ENCODE data around the gene C1QL1. TPM values are rescaled to one million over a fixed set of nuclear protein-coding genes. Genes with fewer than 3 reads are reported as not detected.

Gene C1QL1
- polyA plus RNA-seq, 1 donor: 14.3 TPM

- Histone ChIP-seq H3K27ac (ENCODE audit: low read length) (no peak overlapping the region), H3K27me3 (ENCODE audit: control insufficient read depth, insufficient read depth, low read length) (no peaks in the 10 kb centered on the region), H3K9me3 (ENCODE audit: control insufficient read depth, low read depth, low read length) (no peaks in the 10 kb centered on the region), H3K4me1 (ENCODE audit: control insufficient read depth, insufficient read depth, low read length) (no peaks in the 10 kb centered on the region), H3K4me3 (ENCODE audit: low read length) (no peak overlapping the region), H3K36me3 (ENCODE audit: control insufficient read depth, insufficient read depth, low read length) (peaks cover 47% of the 10 kb centered on the region)
- DNase-seq: no peak
- no CpG with 5 or more reads among the region's 5 CpGs for WGBS (ENCODE audit: insufficient coverage, low lambda C conversion rate)
These were observed 36.7 kb downstream of the C1QL1 start for GRCh38 chr17:44931376-44931775.

- Histone ChIP-seq H3K27ac (ENCODE audit: low read length) (no peak overlapping the region), H3K36me3 (ENCODE audit: control insufficient read depth, insufficient read depth, low read length) (peaks cover 50% of the 10 kb centered on the region), H3K4me1 (ENCODE audit: control insufficient read depth, insufficient read depth, low read length) (no peaks in the 10 kb centered on the region), H3K9me3 (ENCODE audit: control insufficient read depth, low read depth, low read length) (no peaks in the 10 kb centered on the region), H3K27me3 (ENCODE audit: control insufficient read depth, insufficient read depth, low read length) (no peaks in the 10 kb centered on the region), H3K4me3 (ENCODE audit: low read length) (no peak overlapping the region)
- DNase-seq: no peak
- no CpG with 5 or more reads among the region's 6 CpGs for WGBS (ENCODE audit: insufficient coverage, low lambda C conversion rate)
These were observed 37.4 kb downstream of the C1QL1 start for GRCh38 chr17:44930667-44931066.

GRCh38 chr17:44928950-44929720, 39.0 kb downstream of the C1QL1 start:
- Histone ChIP-seq H3K27me3 (ENCODE audit: control insufficient read depth, insufficient read depth, low read length) (no peaks in the 10 kb centered on the region), H3K27ac (ENCODE audit: low read length) (no peak overlapping the region), H3K4me1 (ENCODE audit: control insufficient read depth, insufficient read depth, low read length) (no peaks in the 10 kb centered on the region), H3K36me3 (ENCODE audit: control insufficient read depth, insufficient read depth, low read length) (peaks cover 38% of the 10 kb centered on the region), H3K9me3 (ENCODE audit: control insufficient read depth, low read depth, low read length) (no peaks in the 10 kb centered on the region), H3K4me3 (ENCODE audit: low read length) (no peak overlapping the region)
- WGBS (ENCODE audit: insufficient coverage, low lambda C conversion rate): no CpG with 5 or more reads among the region's 7 CpGs
- no peak for DNase-seq

GRCh38 chr17:44928136-44928535, 40.0 kb downstream of the C1QL1 start:
- H3K4me1 ChIP-seq (ENCODE audit: control insufficient read depth, insufficient read depth, low read length): no peaks in the 10 kb centered on the region
- H3K4me3 ChIP-seq (ENCODE audit: low read length): no peak overlapping the region
- no peaks in the 10 kb centered on the region for H3K9me3 ChIP-seq (ENCODE audit: control insufficient read depth, low read depth, low read length)
- no CpG with 5 or more reads among the region's 15 CpGs for WGBS (ENCODE audit: insufficient coverage, low lambda C conversion rate)
- peaks cover under 1% of the 10 kb centered on the region for H3K27me3 ChIP-seq (ENCODE audit: control insufficient read depth, insufficient read depth, low read length)
- no peak overlapping the region for H3K27ac ChIP-seq (ENCODE audit: low read length)
- H3K36me3 ChIP-seq (ENCODE audit: control insufficient read depth, insufficient read depth, low read length): peaks cover 33% of the 10 kb centered on the region
- DNase-seq: no peak

GRCh38 chr17:44927696-44928095, 40.4 kb downstream of the C1QL1 start:
- H3K4me3 ChIP-seq (ENCODE audit: low read length): no peak overlapping the region
- no peak for DNase-seq
- H3K9me3 ChIP-seq (ENCODE audit: control insufficient read depth, low read depth, low read length): no peaks in the 10 kb centered on the region
- H3K36me3 ChIP-seq (ENCODE audit: control insufficient read depth, insufficient read depth, low read length): peaks cover 30% of the 10 kb centered on the region
- WGBS (ENCODE audit: insufficient coverage, low lambda C conversion rate): no CpG with 5 or more reads among the region's 3 CpGs
- H3K4me1 ChIP-seq (ENCODE audit: control insufficient read depth, insufficient read depth, low read length): no peaks in the 10 kb centered on the region
- H3K27me3 ChIP-seq (ENCODE audit: control insufficient read depth, insufficient read depth, low read length): peaks cover 3% of the 10 kb centered on the region
- no peak overlapping the region for H3K27ac ChIP-seq (ENCODE audit: low read length)

- Histone ChIP-seq H3K36me3 (ENCODE audit: control insufficient read depth, insufficient read depth, low read length) (peaks cover 25% of the 10 kb centered on the region), H3K27me3 (ENCODE audit: control insufficient read depth, insufficient read depth, low read length) (peaks cover 10% of the 10 kb centered on the region), H3K9me3 (ENCODE audit: control insufficient read depth, low read depth, low read length) (no peaks in the 10 kb centered on the region), H3K27ac (ENCODE audit: low read length) (no peak overlapping the region), H3K4me1 (ENCODE audit: control insufficient read depth, insufficient read depth, low read length) (no peaks in the 10 kb centered on the region), H3K4me3 (ENCODE audit: low read length) (no peak overlapping the region)
- DNase-seq: no peak
- no CpG with 5 or more reads among the region's 15 CpGs for WGBS (ENCODE audit: insufficient coverage, low lambda C conversion rate)
These were observed 41.1 kb downstream of the C1QL1 start for GRCh38 chr17:44926821-44927525.

- no peak overlapping the region for H3K27ac ChIP-seq (ENCODE audit: low read length)
- peaks cover 23% of the 10 kb centered on the region for H3K36me3 ChIP-seq (ENCODE audit: control insufficient read depth, insufficient read depth, low read length)
- peaks cover 17% of the 10 kb centered on the region for H3K27me3 ChIP-seq (ENCODE audit: control insufficient read depth, insufficient read depth, low read length)
- WGBS (ENCODE audit: insufficient coverage, low lambda C conversion rate): 100% methylated on average over 2 of the region's 18 CpGs
- H3K4me1 ChIP-seq (ENCODE audit: control insufficient read depth, insufficient read depth, low read length): no peaks in the 10 kb centered on the region
- H3K9me3 ChIP-seq (ENCODE audit: control insufficient read depth, low read depth, low read length): no peaks in the 10 kb centered on the region
- H3K4me3 ChIP-seq (ENCODE audit: low read length): no peak overlapping the region
- no peak for DNase-seq
These were observed 42.1 kb downstream of the C1QL1 start for GRCh38 chr17:44925731-44926697.

GRCh38 chr17:44924107-44924544, 44.0 kb downstream of the C1QL1 start:
- H3K27me3 ChIP-seq (ENCODE audit: control insufficient read depth, insufficient read depth, low read length): peaks cover 23% of the 10 kb centered on the region
- no peaks in the 10 kb centered on the region for H3K9me3 ChIP-seq (ENCODE audit: control insufficient read depth, low read depth, low read length)
- no peak overlapping the region for H3K4me3 ChIP-seq (ENCODE audit: low read length)
- H3K27ac ChIP-seq (ENCODE audit: low read length): no peak overlapping the region
- no peaks in the 10 kb centered on the region for H3K4me1 ChIP-seq (ENCODE audit: control insufficient read depth, insufficient read depth, low read length)
- no CpG with 5 or more reads among the region's 9 CpGs for WGBS (ENCODE audit: insufficient coverage, low lambda C conversion rate)
- peak in 1 of 2 donors; percentile 24 for DNase-seq
- H3K36me3 ChIP-seq (ENCODE audit: control insufficient read depth, insufficient read depth, low read length): peaks cover 17% of the 10 kb centered on the region

GRCh38 chr17:44922746-44923470, 45.2 kb downstream of the C1QL1 start:
- WGBS (ENCODE audit: insufficient coverage, low lambda C conversion rate): no CpG with 5 or more reads among the region's 19 CpGs
- no peak overlapping the region for H3K27ac ChIP-seq (ENCODE audit: low read length)
- H3K27me3 ChIP-seq (ENCODE audit: control insufficient read depth, insufficient read depth, low read length): peaks cover 23% of the 10 kb centered on the region
- H3K36me3 ChIP-seq (ENCODE audit: control insufficient read depth, insufficient read depth, low read length): peaks cover 15% of the 10 kb centered on the region
- no peaks in the 10 kb centered on the region for H3K9me3 ChIP-seq (ENCODE audit: control insufficient read depth, low read depth, low read length)
- H3K4me3 ChIP-seq (ENCODE audit: low read length): no peak overlapping the region
- no peak for DNase-seq
- H3K4me1 ChIP-seq (ENCODE audit: control insufficient read depth, insufficient read depth, low read length): no peaks in the 10 kb centered on the region

Data from large intestine (tissue), 3 donors.